T-helper 17 cell (primary cell): ENCODE results near the gene EMID1. TPM values are rescaled to one million over a fixed set of nuclear protein-coding genes. Genes with fewer than 3 reads are reported as not detected.

ENCODE experiments used
- ATAC-seq: fragments of 150-1000 bp; cut with Tn5 transposase; 2 replicates; pipeline ENCODE4 v1.10.0; 2021; ENCODE audit warnings: mild to moderate bottlenecking, moderate library complexity
- DNase-seq, 3 donors: peaks; one replicate each; pipeline versions ENCODE4 v3.0.0 to v3.0.0-alpha.2; 2020 to 2021
- H3K9me3 ChIP-seq: one replicate; pipeline ENCODE4 v1.7.0; 2013; ENCODE audit warnings: low read length, mild to moderate bottlenecking; ENCODE audit not compliant: control insufficient read depth, poor library complexity, severe bottlenecking
- H3K27ac Mint-ChIP-seq: one replicate; pipeline ENCODE4 v1.8.0; 2022; ENCODE audit warnings: mild to moderate bottlenecking, moderate library complexity, mixed read lengths
- H3K27me3 Mint-ChIP-seq: one replicate; pipeline ENCODE4 v1.8.0; 2022; ENCODE audit warnings: mixed read lengths
- H3K36me3 Mint-ChIP-seq: one replicate; pipeline ENCODE4 v1.8.0; 2022; ENCODE audit warnings: low read depth, mixed read lengths
- H3K4me1 Mint-ChIP-seq: one replicate; pipeline ENCODE4 v1.8.0; 2022; ENCODE audit warnings: mild to moderate bottlenecking, mixed read lengths
- H3K4me3 Mint-ChIP-seq: one replicate; pipeline ENCODE4 v1.8.0; 2022; ENCODE audit warnings: mild to moderate bottlenecking, moderate library complexity, mixed read lengths
- total RNA-seq, 4 donors: library from RNA in 2 of 4; stranded (reverse) in 2 of 4; gene quantifications; one replicate each; pipeline ENCODE4 v1.2.3 and lab custom pipeline; 2022 to 2026

Gene EMID1
- total RNA-seq, 2 donors from 2014 or later: not detected

DNA sequence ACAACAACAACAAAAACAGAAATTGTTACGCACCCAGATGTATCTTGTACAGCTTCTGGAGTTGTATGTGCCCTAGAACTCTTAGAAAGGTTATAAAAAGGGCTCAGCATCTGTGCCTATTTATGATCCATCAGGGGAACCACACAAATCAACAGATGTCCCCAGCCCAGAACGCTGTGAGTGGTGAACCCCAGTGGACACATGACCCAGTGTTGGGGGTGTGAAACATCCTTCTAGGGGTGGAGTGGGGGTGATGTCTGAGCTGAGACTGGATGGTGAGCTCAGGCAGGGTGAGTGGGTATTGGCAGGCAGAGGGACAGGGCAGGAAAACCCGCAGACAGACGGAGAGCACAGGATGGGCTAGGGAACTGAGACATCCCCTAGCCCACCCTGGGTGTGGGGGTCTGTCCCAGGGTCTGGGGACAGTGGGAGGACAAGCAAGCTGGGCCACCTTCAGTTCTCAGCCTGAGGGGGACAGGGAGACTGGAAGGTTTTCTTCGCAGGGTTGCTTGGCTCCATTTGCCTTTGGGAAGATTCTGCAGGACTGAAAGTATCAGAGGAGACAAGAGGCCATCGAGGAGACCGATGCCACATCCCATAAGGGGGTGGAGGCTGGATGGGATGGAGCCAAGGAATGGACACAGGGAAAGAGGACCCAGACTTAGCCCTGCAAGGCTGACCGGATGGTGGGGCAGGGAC is 5.8 kb upstream of the EMID1 start:
- Mint-ChIP-seq H3K27ac (peak overlapping the region; percentile 84), H3K4me3 (no peak overlapping the region), H3K27me3 (peaks cover 34% of the 10 kb centered on the region), H3K4me1 (peaks cover 23% of the 10 kb centered on the region), H3K36me3 (peaks cover 4% of the 10 kb centered on the region)
- ATAC-seq: no peak
- H3K9me3 ChIP-seq: no peaks in the 10 kb centered on the region
- no peak for DNase-seq

DNA sequence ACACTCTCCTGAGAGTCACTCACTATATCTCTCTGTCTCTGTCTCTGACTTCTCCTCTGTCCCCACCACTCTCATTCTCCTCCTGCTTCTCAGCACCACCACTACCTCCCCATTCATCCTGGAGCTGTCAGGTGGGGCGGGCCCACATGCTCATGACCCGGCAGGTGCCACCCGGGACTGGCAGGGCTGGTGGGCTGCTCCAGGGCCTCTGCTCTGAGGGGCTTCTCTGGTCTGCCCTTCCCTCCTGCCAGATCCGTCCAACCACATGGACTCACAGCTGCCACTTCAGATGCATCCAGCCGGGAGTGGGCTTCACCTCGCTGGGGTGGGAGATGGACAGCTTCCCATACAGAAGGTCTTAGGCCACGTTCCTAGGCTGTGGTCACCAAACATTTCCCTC is 4.8 kb upstream of the EMID1 start:
- Mint-ChIP-seq H3K4me3 (no peak overlapping the region), H3K27ac (peak overlapping the region; percentile 84), H3K4me1 (peaks cover 27% of the 10 kb centered on the region), H3K36me3 (peaks cover 5% of the 10 kb centered on the region), H3K27me3 (peaks cover 33% of the 10 kb centered on the region)
- no peaks in the 10 kb centered on the region for H3K9me3 ChIP-seq
- ATAC-seq (no peak), DNase-seq (no peak)

DNA sequence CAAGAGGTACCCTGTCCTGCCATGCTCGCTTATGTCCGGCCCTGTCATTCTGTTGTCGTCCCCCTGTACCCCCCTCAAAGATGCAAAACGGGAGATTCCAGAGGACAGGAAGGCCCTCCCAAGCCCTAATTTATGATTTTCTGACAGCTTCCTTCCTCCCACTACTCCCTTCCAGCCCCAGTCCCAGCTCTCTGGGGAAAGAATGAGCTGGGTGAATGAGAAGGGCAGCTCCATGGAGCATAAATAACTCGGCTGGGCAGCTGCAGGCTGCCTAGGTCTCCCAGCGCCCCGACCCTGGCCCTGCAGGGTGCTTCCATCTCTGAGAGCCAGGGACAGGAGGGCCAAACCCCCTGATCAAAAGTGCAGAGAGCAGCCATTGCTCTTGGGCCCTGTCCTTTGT is 3.9 kb upstream of the EMID1 start:
- H3K4me1 Mint-ChIP-seq: peaks cover 28% of the 10 kb centered on the region
- peaks cover 2% of the 10 kb centered on the region for H3K36me3 Mint-ChIP-seq
- H3K4me3 Mint-ChIP-seq: peak overlapping the region; percentile 67
- H3K9me3 ChIP-seq: no peaks in the 10 kb centered on the region
- DNase-seq: no peak
- H3K27ac Mint-ChIP-seq: peak overlapping the region; percentile 84
- peaks cover 31% of the 10 kb centered on the region for H3K27me3 Mint-ChIP-seq
- ATAC-seq: no peak

DNA sequence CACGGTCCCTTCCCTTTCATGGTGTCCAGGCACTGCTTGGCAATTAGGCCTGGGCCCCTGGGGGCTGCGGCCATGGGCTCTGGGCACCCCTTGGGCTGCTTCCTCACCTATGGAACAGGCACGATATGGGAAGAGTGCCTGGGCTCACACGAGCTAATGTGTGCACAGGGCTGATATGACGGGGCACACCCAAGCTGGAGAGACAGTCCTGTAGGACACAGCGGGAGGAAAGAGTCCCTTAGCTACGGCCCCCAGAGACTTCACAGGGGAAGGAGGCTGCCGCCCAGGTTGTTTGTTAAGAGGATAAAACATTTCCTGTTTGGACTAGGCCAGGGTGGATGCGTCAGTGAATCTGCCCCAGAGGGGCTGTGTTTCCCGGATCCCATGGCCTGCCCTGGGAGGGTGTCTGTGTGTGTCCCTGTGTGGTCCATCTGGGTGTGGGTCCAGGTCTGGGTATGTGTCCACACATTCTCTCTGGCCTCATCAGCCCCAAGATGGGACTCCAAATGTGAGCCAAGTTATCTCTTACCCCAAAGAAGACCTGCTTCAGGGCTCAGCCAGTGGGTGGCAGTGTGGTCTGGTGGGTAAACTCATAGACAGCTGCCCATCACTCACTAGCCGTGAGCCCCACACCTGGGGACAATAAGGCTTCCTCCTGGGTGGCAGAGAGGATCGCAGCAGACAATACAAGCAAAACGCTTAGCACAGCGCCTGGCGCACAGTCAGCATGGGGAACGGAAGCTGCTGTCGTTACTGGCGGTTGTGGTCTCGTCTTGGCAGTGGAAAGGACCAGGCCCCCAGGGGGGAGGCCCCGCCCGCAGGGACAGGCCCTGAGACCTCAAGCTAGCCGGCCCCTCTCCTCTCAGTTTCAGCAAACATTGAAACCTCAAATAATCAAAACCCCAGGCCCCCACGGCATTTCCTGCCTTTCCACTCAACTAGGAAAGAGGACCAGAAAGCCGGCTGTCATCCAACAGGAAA is 3.2 kb upstream of the EMID1 start:
- no peaks in the 10 kb centered on the region for H3K9me3 ChIP-seq
- peak overlapping the region; percentile 84 for H3K27ac Mint-ChIP-seq
- H3K4me1 Mint-ChIP-seq: peaks cover 28% of the 10 kb centered on the region
- peak overlapping the region; percentile 67 for H3K4me3 Mint-ChIP-seq
- peak; percentile 83 for ATAC-seq
- peaks cover 2% of the 10 kb centered on the region for H3K36me3 Mint-ChIP-seq
- H3K27me3 Mint-ChIP-seq: peaks cover 38% of the 10 kb centered on the region
- peak in 1 of 3 donors; percentile 20 for DNase-seq

DNA sequence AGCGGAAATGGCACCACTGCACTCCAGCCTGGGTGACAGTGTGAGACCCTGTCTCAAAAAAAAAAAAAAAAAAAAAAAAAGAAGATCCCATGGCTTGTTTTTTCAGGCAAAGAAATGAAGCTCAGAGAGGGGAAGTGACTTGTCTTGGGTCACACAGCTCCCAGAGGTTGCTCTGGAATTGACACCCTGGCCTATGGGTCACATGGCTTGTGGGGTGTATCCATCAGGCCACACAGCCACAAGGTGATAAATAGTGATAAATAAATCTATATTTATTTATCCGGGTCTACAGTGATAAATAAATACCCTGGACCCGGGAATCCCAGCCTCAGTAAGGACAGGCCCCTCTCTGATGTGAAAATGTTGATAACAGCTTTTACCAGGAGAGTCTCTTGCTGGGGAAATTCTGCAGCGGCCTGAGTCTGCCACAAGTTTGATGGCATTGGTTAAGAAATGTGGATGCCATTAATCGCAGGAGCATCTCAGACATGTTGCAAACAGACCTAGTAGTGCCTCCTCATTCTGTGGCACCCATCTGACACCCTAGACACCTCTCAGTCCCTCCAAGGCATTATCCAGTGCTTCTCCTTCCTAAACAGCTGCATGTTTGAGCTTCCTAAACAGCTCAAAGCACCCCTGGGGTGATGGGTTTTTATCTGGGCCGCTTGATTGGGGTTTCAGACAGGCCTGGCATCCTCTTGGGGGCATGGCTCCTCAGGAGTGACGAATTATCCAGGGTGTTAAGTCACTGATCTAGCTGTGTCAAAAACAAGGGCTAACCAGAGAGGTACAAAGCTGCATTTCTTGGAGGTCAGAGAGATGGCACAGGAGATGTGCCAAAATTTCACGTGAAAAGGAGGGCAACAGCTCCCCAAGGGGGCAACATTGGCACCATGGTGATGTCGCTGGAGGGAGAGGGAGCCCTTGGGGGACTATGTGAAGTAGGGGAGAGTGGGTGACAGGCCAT is 1.9 kb upstream of the EMID1 start:
- Mint-ChIP-seq H3K27me3 (peaks cover 39% of the 10 kb centered on the region), H3K4me1 (peaks cover 28% of the 10 kb centered on the region), H3K36me3 (peaks cover 2% of the 10 kb centered on the region), H3K27ac (peak overlapping the region; percentile 84), H3K4me3 (peak overlapping the region; percentile 15)
- no peaks in the 10 kb centered on the region for H3K9me3 ChIP-seq
- ATAC-seq (no peak), DNase-seq (no peak)

DNA sequence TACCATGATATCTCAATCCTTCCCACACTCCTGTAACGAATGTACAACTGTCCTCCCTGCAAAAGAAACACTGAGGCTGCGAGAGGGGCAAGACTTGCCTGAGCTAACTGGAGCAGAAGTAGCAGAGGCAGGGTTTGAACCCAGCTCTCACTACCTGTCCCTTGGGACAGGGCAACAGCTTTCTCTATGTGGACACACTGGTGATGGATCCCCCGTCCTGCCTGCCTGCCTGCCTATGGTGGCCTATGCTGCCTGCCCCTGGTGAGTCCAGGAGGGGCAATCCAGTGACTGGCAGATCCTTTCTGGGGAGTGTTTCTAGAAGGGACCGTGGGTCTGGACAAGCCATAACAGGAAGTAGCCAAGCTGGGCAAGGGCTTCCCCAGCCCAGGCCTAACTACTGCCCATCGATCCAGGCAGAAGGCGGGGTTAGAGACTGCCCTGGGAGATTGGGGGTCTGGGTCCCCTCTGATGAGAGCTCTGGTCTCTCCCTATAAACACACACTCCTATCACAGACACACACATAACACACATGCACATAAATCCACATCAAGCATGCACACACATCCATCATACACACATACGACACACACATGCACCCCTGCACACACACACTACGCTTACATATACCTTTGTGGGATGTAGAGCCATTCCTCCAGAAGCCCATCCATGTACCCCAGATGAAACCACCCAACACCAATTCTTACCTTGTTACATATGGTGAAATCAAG is 1.1 kb upstream of the EMID1 start:
- no peaks in the 10 kb centered on the region for H3K9me3 ChIP-seq
- H3K4me3 Mint-ChIP-seq: peak overlapping the region; percentile 15
- peak overlapping the region; percentile 4 for H3K27ac Mint-ChIP-seq
- peaks cover 2% of the 10 kb centered on the region for H3K36me3 Mint-ChIP-seq
- H3K4me1 Mint-ChIP-seq: peaks cover 28% of the 10 kb centered on the region
- H3K27me3 Mint-ChIP-seq: peaks cover 39% of the 10 kb centered on the region
- ATAC-seq (no peak), DNase-seq (no peak)

DNA sequence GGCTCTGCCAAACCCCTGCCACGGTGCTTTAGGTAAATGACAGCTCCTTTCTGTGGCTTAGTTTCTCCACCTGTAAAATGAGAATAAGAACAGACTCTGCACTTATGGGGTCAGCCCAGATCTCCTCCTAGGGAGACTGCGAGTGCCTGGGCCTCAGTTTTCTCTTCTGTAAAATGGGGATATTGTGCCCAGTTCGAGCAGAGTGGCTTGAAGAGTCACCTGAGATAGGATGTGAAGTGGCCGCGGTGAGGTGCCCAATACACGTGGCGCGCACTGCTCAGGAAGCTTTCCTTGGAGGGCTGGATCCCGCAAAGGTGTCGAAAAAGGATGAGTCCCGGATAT is 473 bp upstream of the EMID1 start:
- peaks cover 39% of the 10 kb centered on the region for H3K27me3 Mint-ChIP-seq
- H3K4me1 Mint-ChIP-seq: peaks cover 28% of the 10 kb centered on the region
- ATAC-seq (no peak), DNase-seq (no peak)
- H3K4me3 Mint-ChIP-seq: peak overlapping the region; percentile 83
- H3K9me3 ChIP-seq: no peaks in the 10 kb centered on the region
- peaks cover 2% of the 10 kb centered on the region for H3K36me3 Mint-ChIP-seq
- no peak overlapping the region for H3K27ac Mint-ChIP-seq

DNA sequence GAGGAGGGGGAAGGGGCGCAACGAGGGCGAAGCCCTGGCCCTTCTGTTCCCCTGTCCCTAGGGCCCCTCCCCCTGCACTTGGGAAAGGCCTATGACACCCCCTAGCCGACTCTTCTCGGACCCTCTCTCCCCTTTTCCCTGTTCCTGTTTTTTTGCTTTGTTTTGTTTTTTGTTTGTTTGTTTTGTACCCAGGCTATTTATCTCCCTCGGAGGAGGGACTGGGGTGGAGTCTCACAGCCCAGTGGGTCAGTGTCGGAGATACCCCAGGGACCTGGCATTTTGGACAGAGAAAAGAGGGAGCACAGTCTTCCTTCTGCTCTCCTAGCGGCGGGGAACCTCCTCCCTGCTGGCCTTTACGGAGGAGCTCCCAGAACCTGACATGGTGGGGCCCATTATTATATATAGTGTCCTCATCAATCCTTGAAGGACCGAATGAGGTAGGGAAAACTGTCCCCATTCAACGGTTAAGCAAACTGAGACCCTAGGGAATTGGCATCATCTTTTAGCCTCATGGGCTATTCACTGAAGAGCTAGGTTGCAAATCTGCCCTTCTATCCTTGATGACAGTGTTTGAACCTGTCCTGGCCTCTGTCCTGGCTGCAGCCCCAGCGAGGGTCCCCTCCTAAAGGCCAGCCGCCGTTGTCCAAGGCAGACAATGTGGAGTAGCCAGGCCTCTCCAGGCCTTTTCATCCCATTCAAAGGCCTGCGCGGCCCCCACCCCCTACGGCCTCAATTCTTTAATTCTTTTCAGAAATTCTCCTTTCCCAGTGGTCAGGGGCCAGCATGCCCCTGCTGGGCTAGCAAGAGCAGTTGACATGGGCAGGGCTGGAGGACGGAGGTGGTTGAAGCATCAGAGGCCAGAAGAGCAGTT is 911 bp downstream of the EMID1 start:
- Mint-ChIP-seq H3K4me3 (peak overlapping the region; percentile 87), H3K4me1 (peaks cover 23% of the 10 kb centered on the region), H3K27me3 (peaks cover 34% of the 10 kb centered on the region), H3K27ac (peak overlapping the region; percentile 34), H3K36me3 (peaks cover 2% of the 10 kb centered on the region)
- ATAC-seq (no peak), DNase-seq (no peak)
- H3K9me3 ChIP-seq: no peaks in the 10 kb centered on the region

DNA sequence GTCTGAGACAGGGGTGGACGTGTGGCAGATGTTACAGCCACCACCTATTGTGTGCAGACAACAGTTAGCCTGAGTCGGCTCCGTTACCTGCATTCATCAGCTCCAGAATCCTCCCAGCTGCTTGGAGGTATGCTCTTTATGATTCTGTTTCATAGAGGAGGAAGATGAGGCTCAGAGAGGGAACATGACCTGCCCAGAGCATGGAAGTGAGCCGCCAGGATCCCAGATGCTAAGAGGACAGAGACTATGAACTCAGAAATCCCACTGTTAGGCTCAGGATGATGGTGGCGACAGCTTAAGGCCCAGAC is 1.5 kb downstream of the EMID1 start:
- DNase-seq: no peak
- Mint-ChIP-seq H3K27ac (no peak overlapping the region), H3K27me3 (peaks cover 34% of the 10 kb centered on the region), H3K4me3 (no peak overlapping the region), H3K36me3 (peaks cover 2% of the 10 kb centered on the region), H3K4me1 (peaks cover 19% of the 10 kb centered on the region)
- ATAC-seq: no peak
- H3K9me3 ChIP-seq: no peaks in the 10 kb centered on the region

DNA sequence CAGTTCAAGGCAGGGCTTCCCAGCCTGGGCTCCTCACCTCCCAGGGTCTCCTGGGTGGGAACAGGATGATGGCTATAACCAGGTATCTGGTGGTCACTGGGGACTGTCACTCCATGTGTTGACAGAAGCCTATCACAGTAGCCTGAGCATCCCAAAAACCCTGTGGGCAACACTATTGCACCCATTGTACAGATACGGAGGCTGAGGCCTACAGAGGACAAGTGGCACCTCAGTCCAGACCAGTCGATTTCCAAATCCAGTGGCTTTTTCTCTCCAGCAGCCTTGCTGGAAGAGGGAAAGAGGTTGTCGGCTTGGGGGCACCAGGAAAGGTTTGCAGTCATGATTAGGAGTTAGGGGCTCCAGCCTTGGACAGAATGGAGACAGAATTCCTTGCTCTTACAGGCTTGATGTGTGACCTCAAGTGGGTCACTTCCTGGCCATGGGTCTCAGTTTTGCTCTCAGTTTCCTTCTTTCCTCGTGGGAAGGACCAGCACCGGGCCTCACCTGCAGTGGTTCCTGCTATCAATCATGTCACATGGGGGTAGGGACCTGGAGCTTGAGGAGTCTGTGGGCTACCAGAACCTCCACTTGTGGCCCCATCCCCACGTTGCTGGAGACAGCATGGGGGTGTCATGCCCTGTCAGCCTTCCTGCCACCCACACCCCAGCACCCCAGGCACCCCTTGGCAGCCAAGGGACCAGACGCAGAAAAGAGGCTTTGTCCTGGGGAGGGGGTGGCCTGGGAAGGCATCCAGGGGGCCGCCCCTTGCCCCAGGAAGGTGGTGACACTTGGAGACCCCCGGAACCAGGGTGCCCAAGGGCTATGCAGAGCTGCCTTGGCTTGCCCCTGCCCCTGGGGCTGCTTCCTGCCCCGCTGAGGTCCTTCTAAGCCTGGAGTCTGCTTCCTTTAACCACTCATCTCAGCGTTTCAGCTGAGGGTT is 2.1 kb downstream of the EMID1 start:
- Mint-ChIP-seq H3K27ac (no peak overlapping the region), H3K27me3 (peaks cover 34% of the 10 kb centered on the region), H3K4me1 (peaks cover 12% of the 10 kb centered on the region), H3K36me3 (peaks cover 2% of the 10 kb centered on the region), H3K4me3 (no peak overlapping the region)
- H3K9me3 ChIP-seq: no peaks in the 10 kb centered on the region
- DNase-seq: no peak
- no peak for ATAC-seq

DNA sequence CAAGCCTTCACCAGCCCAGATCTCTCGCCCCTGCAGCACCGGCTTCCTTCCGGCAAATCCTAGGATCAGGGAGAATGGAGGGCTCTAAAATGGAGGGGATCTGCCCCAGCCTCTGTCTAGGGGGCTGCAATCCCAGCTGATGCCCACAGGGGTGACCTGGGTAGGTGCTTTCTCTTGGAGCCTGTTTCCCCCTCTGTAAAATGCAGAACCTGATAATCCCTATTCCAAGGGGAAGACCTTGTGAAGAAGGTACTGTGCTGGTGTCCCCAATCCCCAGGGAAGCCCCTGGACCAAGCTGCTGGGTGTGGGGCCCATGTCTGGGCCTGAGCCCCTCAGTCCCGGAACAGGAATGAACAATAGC is 2.8 kb downstream of the EMID1 start:
- Mint-ChIP-seq H3K4me3 (no peak overlapping the region), H3K36me3 (peaks cover 2% of the 10 kb centered on the region), H3K27ac (no peak overlapping the region), H3K4me1 (peaks cover 12% of the 10 kb centered on the region), H3K27me3 (peaks cover 34% of the 10 kb centered on the region)
- no peaks in the 10 kb centered on the region for H3K9me3 ChIP-seq
- ATAC-seq (no peak), DNase-seq (no peak)
